HepG2 (cell line): ENCODE results near the gene CAPN10. TPM values are rescaled to one million over a fixed set of nuclear protein-coding genes. Genes with fewer than 3 reads are reported as not detected.
A peak's percentile ranks its signal among the peaks of the same experiment; 100 is the strongest.
"Not testable (repeated sequence)": the region's sequence is repeated elsewhere in the genome, so short reads cannot be mapped to it uniquely, and the experiment has no call there.

ENCODE experiments used
- ATAC-seq: fragments of 200-7000 bp; cut with Tn5 transposase; 3 replicates; pipeline ENCODE4 v1.9.1; 2020; ENCODE audit warnings: mild to moderate bottlenecking, moderate library complexity
- BruUV-seq: library from RNA; stranded (reverse); fragments of 400-500 nt; replicated peaks from 2 replicates; lab custom pipeline; 2021; lab: Mats Ljungman, UMichigan
- CTCF ChIA-PET: fragments of 300-600 bp; formaldehyde crosslinking; extraction: SDS; loops from one replicate; lab custom pipeline; 2021; ENCODE audit warnings: low total read pairs, inconsistent platforms, low intra/inter-chr PET ratio; lab: Yijun Ruan, JAX
- POLR2A ChIA-PET: fragments of 350-600 bp; sonication (Branson Sonifier 250); formaldehyde crosslinking; loops from one replicate; lab custom pipeline; 2020; ENCODE audit warnings: antibody characterized with exemption, inconsistent platforms; lab: Yijun Ruan, JAX
- DNase-seq: peaks from one replicate; pipeline ENCODE4 v3.0.0-alpha.2; 2015; ENCODE audit warnings: low spot score
- FAIRE-seq: peaks from 3 replicates; lab custom pipeline; 2011; peaks lifted over from hg19 to GRCh38; lab: Jason Lieb, UNC
- H2AFZ ChIP-seq: one replicate; pipeline ENCODE4 v1.6.1; 2011; ENCODE audit warnings: low read length, inconsistent platforms
- H3K27ac ChIP-seq: fragments of 300-600 bp; 3 replicates; pipeline ENCODE4 v1.8.0; 2011; ENCODE audit warnings: mixed run types, mild to moderate bottlenecking, mixed read lengths, low read length, inconsistent platforms; ENCODE audit not compliant: insufficient read depth; ENCODE audit errors: extremely low read length
- H3K27me3 ChIP-seq, 2 experiments: fragments of 200-600 bp in 1 of 2; 2 replicates in 1 of 2; 3 replicates in 1 of 2; pipeline versions ENCODE4 v1.6.0 to v1.8.0; 2011; ENCODE audit warnings: low read length in 2 of 2, mild to moderate bottlenecking in 2 of 2, moderate library complexity in 2 of 2, inconsistent platforms in 1 of 2; ENCODE audit not compliant: insufficient read depth in 2 of 2, control insufficient read depth in 1 of 2
- H3K36me3 ChIP-seq, 2 experiments: fragments of 200-600 bp in 1 of 2; replicated peaks in 1 of 2; 2 replicates in 1 of 2; 3 replicates in 1 of 2; pipeline versions ENCODE4 v1.5.1 to v1.8.0; 2011; ENCODE audit warnings: low read length in 2 of 2, inconsistent platforms in 1 of 2; ENCODE audit not compliant: insufficient read depth in 2 of 2, control insufficient read depth in 1 of 2
- H3K4me1 ChIP-seq: 2 replicates; pipeline ENCODE4 v1.5.1; 2012; ENCODE audit warnings: low read length, inconsistent platforms; ENCODE audit not compliant: insufficient read depth
- H3K4me2 ChIP-seq: 2 replicates; pipeline ENCODE4 v1.6.0; 2011; ENCODE audit warnings: low read depth, low read length, inconsistent platforms
- H3K4me3 ChIP-seq, 3 experiments: fragments of 200-600 bp in 1 of 3; sonication (generic), shearing (Covaris generic) in 1 of 3; replicated peaks in 1 of 3; 2 replicates each; pipeline ENCODE4 v1.5.1; 2011 to 2016; ENCODE audit warnings: low read length in 3 of 3, inconsistent platforms in 2 of 3, low read depth in 2 of 3, mild to moderate bottlenecking in 2 of 3, control low read depth in 1 of 3, mixed read lengths in 1 of 3; ENCODE audit not compliant: insufficient read depth in 1 of 3
- H3K79me2 ChIP-seq: one replicate; pipeline ENCODE4 v1.6.1; 2011; ENCODE audit warnings: low read length, inconsistent platforms; ENCODE audit not compliant: insufficient read depth
- H3K9ac ChIP-seq: 2 replicates; pipeline ENCODE4 v1.6.0; 2011; ENCODE audit warnings: mild to moderate bottlenecking, low read depth, low read length, inconsistent platforms; ENCODE audit not compliant: insufficient read depth
- H3K9me3 ChIP-seq: 2 replicates; pipeline ENCODE4 v1.5.1; 2012; ENCODE audit warnings: mild to moderate bottlenecking, low read length
- H4K20me1 ChIP-seq: 2 replicates; pipeline ENCODE4 v1.6.0; 2011; ENCODE audit warnings: inconsistent platforms, mild to moderate bottlenecking, low read length, moderate library complexity; ENCODE audit not compliant: insufficient read depth
- WGBS: methylation state at CpG from one replicate; pipeline ENCODE4 v1.1.6; 2017; ENCODE audit warnings: low lambda C conversion rate; 5-methylcytosine and 5-hydroxymethylcytosine counted together
- in situ Hi-C: cut with HindIII; loops from 2 replicates; pipeline ENCODE4 v1.10.0; 2017; ENCODE audit warnings: low pct_unique_long_range_greater_than_20kb; ENCODE audit not compliant: extremely low pct_ligation_motif_present
- intact Hi-C: fragments of 100-400 bp; cut with micrococcal nuclease; formaldehyde crosslinking; loops from one replicate; pipeline ENCODE4 v1.10.0; 2022; ENCODE audit not compliant: unreplicated experiment
- polyA plus RNA-seq, 8 experiments: library from polyadenylated mRNA; depleted of rRNA in 3 of 8; stranded (reverse) in 7 of 8; unstranded in 1 of 8; fragments of >200 nt; fragmentation: Illumina TruSeq in 4 of 8; extraction: Trizol in 4 of 8; gene quantifications; 2 replicates each; pipeline versions ENCODE4 v1.2.1 to v1.2.3, GENCODE V29; 2011 to 2016; ENCODE audit warnings: low read depth in 4 of 8, missing spikeins in 1 of 8, mixed read lengths in 1 of 8; ENCODE audit not compliant: insufficient read depth in 1 of 8
- total RNA-seq, 5 experiments: library from RNA; depleted of rRNA; stranded (reverse); fragments of >200 nt; fragmentation: Illumina TruSeq; extraction: Trizol; gene quantifications; 2 replicates each; pipeline ENCODE4 v1.2.3, GENCODE V29; 2016; ENCODE audit warnings: low read depth in 1 of 5
- TF ChIP-seq, protein P1 (sequence below): sonication (generic); formaldehyde crosslinking; IDR thresholded peaks from 2 replicates; pipeline ENCODE4 v1.5.1; 2020; ENCODE audit warnings: mild to moderate bottlenecking, missing genetic modification reagents, moderate library complexity

The CAPN10 gene
- total and polyA plus RNA-seq, 2 of the 13 experiments (the other 11 are each of a cell fraction or from before 2014, with no cell fraction given) = 27.6 to 32.4 TPM

DNA sequence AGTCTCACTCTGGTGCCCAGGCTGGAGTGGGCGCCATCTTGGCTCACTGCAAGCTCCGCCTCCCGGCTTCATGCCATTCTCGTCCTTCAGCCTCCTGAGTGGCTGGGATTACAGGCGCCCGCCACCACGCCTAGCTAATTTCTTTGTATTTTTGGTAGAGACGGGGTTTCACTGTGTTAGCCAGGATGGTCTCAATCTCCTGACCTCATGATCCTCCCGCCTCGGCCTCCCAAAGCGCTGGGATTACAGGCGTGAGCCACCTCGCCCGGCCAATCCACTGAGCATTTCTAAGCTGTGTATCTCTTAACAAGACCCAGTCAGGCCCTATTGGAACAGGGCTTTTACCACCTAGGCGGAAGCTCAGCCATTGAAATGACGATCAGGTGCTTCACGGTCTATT, 23.3 kb upstream of the CAPN10 start:
- H3K4me2 ChIP-seq, H3K4me3 ChIP-seq, DNase-seq, H4K20me1 ChIP-seq, H3K27me3 ChIP-seq, H3K9me3 ChIP-seq, H3K27ac ChIP-seq, H3K9ac ChIP-seq, FAIRE-seq, H2AFZ ChIP-seq, BruUV-seq, ATAC-seq, CTCF ChIA-PET: not testable (repeated sequence)
- peaks cover 28% of the 10 kb centered on the region for H3K79me2 ChIP-seq
- POLR2A ChIA-PET = interaction anchor here (0.9 to 7.2 kb wide), 4 partner anchors 17 to 42 kb away, joined by 3 to 149 read pairs (median 6); partner anchors contain the start of gene CAPN10
- intact Hi-C loops (loop anchor here (5.0 kb wide), 1 partner anchor 269 kb away; no protein-coding TSS in a partner anchor), in situ Hi-C loops (loop anchor here (25.0 kb wide), 1 partner anchor 649 kb away; no protein-coding TSS in a partner anchor)
- TF ChIP-seq, protein P1, sequence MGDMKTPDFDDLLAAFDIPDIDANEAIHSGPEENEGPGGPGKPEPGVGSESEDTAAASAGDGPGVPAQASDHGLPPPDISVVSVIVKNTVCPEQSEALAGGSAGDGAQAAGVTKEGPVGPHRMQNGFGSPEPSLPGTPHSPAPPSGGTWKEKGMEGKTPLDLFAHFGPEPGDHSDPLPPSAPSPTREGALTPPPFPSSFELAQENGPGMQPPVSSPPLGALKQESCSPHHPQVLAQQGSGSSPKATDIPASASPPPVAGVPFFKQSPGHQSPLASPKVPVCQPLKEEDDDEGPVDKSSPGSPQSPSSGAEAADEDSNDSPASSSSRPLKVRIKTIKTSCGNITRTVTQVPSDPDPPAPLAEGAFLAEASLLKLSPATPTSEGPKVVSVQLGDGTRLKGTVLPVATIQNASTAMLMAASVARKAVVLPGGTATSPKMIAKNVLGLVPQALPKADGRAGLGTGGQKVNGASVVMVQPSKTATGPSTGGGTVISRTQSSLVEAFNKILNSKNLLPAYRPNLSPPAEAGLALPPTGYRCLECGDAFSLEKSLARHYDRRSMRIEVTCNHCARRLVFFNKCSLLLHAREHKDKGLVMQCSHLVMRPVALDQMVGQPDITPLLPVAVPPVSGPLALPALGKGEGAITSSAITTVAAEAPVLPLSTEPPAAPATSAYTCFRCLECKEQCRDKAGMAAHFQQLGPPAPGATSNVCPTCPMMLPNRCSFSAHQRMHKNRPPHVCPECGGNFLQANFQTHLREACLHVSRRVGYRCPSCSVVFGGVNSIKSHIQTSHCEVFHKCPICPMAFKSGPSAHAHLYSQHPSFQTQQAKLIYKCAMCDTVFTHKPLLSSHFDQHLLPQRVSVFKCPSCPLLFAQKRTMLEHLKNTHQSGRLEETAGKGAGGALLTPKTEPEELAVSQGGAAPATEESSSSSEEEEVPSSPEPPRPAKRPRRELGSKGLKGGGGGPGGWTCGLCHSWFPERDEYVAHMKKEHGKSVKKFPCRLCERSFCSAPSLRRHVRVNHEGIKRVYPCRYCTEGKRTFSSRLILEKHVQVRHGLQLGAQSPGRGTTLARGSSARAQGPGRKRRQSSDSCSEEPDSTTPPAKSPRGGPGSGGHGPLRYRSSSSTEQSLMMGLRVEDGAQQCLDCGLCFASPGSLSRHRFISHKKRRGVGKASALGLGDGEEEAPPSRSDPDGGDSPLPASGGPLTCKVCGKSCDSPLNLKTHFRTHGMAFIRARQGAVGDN (CRISPR knock-in tag) = 0 out of 2 replicates have a peak, but pooled peaks have one; percentile 11
- H3K36me3 ChIP-seq = peaks cover 1 to 10% of the 10 kb centered on the region in 2 experiments; a peak in 4 of 5 replicates
- peaks cover 54% of the 10 kb centered on the region for H3K4me1 ChIP-seq
- WGBS = 96% methylated on average over 17 of the region's 17 CpGs
